HG03565 (cell line): ENCODE results near the gene HK1.
"Not testable (repeated sequence)": the region's sequence is repeated elsewhere in the genome, so short reads cannot be mapped to it uniquely, and the experiment has no call there.

Source experiments
- ATAC-seq: cut with Tn5 transposase; IDR thresholded peaks from one replicate; pipeline ENCODE4 v1.9.1; 2021; ENCODE audit warnings: mild to moderate bottlenecking, moderate library complexity; ENCODE audit not compliant: unreplicated experiment

The HK1 gene

GRCh38 chr10:69253171-69253570 lies 25.1 kb upstream of the HK1 start:
- no peak for ATAC-seq

DNA sequence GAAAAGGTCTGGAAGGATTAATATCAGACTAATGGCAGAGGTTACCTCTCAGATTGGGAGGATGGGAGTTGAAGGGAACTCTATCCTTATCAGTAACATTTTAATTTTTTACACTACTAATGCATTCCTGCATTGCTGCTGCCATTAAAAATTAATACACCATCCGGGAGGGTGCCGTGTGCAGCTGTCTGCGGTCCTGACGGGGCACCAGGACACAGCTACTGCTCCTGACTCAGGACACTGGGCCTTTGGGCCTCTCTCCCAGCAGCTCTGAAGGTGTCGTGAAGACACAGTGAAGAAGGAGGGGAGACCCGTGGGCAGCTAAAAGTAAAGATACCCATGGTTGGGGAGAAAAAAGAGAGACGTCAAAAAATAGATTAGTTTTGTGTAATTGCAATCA lies 23.4 kb upstream of the HK1 start:
- no peak for ATAC-seq

DNA sequence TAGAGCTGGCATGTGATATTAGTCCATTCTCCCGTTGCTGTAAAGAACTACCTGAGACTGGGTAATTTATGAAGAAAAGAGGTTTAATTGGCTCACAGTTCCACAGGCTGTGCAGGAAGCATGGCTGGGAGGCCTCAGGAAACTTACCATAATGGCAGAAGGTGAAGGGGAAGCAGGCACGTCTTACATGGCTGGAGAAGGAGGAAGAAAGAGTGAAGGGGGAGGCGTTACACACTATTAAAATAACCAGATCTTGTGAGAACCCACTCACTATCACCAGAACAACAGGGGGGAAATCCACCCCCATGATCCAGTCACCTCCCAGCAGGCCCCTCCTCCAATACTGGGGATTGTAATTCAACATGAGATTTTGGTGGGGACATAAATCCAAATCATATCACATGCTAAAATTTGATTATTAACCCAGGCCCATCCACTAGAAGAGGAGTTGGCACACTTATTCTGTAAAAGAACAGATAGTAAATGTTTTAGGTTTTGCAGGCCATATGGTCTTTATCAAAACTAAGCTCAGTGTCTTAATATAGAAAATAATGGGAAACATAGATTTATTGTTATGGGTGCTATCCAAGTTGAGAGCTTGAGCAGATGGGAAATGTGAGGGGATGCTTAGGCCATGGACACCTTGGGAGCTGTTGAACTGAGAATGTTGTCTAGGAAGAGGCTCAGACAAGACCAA lies 18.6 kb upstream of the HK1 start:
- ATAC-seq: no peak

- ATAC-seq: no peak
These were observed 17.1 kb upstream of the HK1 start for GRCh38 chr10:69261184-69261583.

- no peak for ATAC-seq
These were observed 16.0 kb upstream of the HK1 start for GRCh38 chr10:69262292-69262751.

GRCh38 chr10:69265521-69265920 lies 12.8 kb upstream of the HK1 start:
- ATAC-seq: no peak

- ATAC-seq: no peak
These were observed 9.4 kb upstream of the HK1 start for GRCh38 chr10:69268761-69269416.

GRCh38 chr10:69269761-69270160 lies 8.5 kb upstream of the HK1 start:
- ATAC-seq: no peak

GRCh38 chr10:69270990-69271389 lies 7.3 kb upstream of the HK1 start:
- ATAC-seq: no peak

DNA sequence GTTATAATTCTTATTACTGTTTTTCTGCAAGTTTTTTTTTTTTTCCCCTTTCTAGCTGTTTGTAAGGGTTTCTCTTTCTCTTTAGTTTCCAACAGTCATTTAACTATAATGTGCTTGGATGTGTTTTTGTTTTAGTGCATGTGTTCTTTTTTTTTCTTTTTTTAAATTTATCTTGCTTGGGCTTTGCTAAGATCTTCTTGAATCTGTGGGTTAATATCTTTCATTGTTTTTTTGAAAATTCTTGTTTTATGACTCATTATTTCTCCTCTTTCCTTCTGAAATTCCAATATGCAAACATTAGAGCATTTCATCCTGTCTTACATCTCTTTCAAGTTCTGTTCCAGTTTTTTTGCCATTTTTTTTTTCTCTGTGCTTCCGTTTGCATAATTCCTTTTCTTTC lies 5.7 kb upstream of the HK1 start:
- no peak for ATAC-seq

DNA sequence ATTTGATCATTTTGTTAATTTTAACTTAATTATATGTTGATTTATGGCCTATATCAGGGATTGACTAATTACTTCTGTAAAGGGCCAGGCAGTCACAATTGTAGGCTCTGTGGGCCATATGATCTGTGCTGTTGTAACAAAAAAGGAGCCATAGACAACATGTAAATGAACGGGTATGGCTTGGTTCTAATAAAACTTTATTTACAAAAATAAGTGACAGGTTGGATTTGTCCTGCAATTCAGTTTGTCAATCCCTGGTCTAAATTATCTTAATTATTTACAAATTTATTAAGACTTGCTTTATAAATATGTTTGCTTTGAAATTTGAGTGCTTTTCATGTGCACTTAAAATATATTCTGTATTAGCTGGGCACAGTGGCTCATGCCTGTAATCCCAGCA lies 2.9 kb upstream of the HK1 start:
- no peak for ATAC-seq

DNA sequence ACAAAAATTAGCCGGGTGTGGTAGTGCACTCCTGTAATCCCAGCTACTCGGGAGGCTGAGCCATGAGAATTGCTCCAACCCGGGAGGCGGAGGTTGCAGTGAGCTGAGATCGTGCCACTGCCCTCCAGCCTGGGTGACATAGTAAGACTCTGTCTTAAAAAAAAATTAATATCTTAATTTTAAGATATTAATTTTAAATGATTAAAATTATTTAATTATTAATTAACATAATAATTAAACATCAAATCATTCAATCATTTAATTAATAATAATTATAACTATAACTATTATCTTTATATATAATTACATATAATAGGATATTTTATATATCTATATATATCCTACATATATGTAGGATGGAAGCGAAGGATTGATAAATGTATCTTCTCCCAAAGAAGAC lies 1.8 kb upstream of the HK1 start:
- no peak for ATAC-seq

DNA sequence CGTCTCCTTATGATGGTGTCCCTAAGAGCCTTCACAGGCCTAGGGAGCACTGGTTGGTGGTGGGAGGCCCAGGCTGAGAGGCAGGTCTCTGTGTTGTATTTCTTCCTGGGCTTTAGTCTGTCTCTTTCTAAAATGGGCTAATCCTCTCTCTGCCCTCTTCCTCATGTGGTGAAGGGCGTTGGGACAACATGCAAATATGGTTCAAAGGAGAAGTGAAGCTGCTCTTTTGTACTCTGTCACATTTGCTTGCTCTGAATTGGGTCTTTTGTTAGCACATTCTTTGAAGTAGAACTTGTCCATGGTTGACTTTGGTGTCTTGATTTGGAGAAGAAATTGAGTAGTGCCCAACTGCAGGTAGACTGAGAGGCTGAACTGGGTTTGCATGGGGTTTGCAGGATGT lies 814 bp downstream of the HK1 start:
- no peak for ATAC-seq

- no peak for ATAC-seq
These were observed 3.5 kb downstream of the HK1 start for GRCh38 chr10:69281507-69282413.

GRCh38 chr10:69284402-69284801 lies 6.1 kb downstream of the HK1 start:
- ATAC-seq: not testable (repeated sequence)

DNA sequence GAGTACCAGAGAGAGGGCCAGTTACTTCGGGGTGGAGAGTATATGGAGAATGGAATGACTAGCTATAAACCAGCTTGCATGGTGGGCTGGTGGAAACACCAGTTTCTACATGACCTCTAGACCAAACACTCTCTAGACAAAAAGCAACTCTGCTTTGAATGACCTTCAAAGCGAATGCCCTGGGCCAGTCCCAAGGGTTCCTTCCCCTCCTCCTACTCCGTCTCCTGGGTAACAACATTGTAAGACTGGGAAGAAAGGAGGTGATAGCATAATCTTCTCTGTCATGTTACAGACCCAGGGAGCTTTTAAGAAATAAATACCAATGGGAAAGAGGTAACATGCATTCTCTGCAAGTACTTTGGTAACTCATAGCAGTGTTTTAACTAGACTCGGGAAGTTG lies 7.4 kb downstream of the HK1 start:
- no peak for ATAC-seq

GRCh38 chr10:69287181-69287580 lies 8.9 kb downstream of the HK1 start:
- ATAC-seq: no peak

GRCh38 chr10:69290993-69291392 lies 12.7 kb downstream of the HK1 start:
- ATAC-seq: no peak

GRCh38 chr10:69292459-69292858 lies 14.2 kb downstream of the HK1 start:
- ATAC-seq: no peak

DNA sequence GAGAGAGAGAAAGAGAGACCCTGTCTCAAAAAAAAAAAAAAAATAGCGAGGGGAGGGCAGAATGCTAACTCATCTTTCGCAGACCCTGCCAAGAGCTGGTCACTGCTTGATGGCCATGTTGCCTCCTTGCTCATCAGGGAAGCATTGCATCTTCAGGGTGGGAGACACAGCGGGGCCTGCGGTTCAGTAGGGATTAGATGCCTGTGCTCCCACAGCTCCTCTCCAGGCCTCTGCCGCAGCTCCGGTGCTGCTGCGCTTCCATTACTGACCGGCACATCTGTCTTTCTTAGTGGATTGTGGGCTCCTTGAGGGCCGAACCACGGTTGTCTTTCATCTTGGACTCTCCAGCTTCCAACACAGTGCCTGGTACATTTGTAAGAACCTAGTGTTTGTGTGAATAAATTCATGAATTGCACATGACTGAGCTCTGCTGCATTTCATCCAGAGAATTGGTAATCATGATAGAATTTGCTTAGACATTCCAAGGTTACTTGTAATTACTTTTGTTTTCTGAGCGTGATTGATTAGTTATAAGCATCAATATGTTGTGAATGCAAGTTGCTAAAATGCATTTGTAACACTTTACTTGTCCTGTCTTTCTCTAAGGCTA lies 16.8 kb downstream of the HK1 start:
- no peak for ATAC-seq

DNA sequence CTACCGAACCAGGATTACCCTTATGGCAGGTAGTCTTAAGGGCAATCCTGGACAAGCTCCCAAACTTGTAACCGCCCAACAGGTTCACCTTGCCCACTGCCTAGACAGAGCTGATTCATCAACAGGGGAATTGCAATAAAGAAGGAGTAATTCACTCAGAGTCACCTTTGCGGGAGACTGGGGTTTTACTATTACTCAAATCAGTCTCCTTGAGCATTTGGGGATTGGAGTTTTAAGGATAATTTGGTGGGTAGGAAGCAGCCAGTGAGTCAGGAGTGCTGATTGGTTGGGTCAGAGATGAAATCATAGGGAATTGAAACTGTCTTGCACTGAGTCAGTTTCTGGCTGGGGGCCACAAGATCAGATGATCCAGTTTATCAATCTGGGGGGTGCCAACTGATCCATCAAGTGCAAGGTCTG lies 25.3 kb downstream of the HK1 start:
- no peak for ATAC-seq
